Measurements from ENCODE around the gene AP1B1.

DNA sequence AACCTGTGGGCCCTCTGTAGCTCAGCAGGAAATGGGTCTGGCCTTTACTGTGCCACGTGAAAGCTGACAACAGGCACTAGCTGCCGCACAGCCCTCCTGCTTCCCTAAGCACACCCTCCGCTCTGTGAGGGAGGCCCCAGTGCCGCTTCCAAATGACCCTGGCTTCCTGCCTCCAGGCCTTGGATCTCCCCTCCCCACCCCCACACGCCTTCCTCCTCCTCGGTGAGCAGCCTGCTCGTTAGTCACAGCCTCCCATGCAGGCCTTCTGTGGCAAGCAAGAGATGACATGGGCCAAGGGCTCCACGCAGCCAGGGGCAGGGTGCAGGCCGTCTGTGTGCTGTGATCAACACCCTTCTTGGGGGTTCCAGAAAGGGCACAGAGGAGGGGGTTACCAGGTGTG is 57.6 kb downstream of the AP1B1 start:
- TF ChIP-seq, protein P1, sequence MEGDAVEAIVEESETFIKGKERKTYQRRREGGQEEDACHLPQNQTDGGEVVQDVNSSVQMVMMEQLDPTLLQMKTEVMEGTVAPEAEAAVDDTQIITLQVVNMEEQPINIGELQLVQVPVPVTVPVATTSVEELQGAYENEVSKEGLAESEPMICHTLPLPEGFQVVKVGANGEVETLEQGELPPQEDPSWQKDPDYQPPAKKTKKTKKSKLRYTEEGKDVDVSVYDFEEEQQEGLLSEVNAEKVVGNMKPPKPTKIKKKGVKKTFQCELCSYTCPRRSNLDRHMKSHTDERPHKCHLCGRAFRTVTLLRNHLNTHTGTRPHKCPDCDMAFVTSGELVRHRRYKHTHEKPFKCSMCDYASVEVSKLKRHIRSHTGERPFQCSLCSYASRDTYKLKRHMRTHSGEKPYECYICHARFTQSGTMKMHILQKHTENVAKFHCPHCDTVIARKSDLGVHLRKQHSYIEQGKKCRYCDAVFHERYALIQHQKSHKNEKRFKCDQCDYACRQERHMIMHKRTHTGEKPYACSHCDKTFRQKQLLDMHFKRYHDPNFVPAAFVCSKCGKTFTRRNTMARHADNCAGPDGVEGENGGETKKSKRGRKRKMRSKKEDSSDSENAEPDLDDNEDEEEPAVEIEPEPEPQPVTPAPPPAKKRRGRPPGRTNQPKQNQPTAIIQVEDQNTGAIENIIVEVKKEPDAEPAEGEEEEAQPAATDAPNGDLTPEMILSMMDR (IDR thresholded peaks at IDR 0.05): no peak
- no peak for TF ChIP-seq POLR2AphosphoS5 (IDR thresholded peaks at IDR 0.05)
